Peyer's patch (tissue), 4 donors: Measurements from ENCODE around the gene P2RX3. TPM values are rescaled to one million over a fixed set of nuclear protein-coding genes. Genes with fewer than 3 reads are reported as not detected.
"Not testable (repeated sequence)": the region's sequence is repeated elsewhere in the genome, so short reads cannot be mapped to it uniquely, and the experiment has no call there.

Experiments
- DNase-seq, 3 donors: peaks; one replicate each; pipeline ENCODE4 v3.0.0-alpha.2; 2017 to 2019
- H3K27ac ChIP-seq, 4 donors: fragments of 200-600 bp; sonication (generic); one replicate each; pipeline ENCODE4 v1.5.1; 2016 to 2019
- H3K27me3 ChIP-seq, 2 donors: fragments of 200-600 bp; sonication (generic); one replicate each; pipeline ENCODE4 v1.5.1; 2019
- H3K36me3 ChIP-seq, 3 donors: fragments of 200-600 bp; sonication (generic); one replicate each; pipeline ENCODE4 v1.5.1; 2016 to 2019
- H3K4me1 ChIP-seq, 4 donors: fragments of 200-600 bp; sonication (generic); one replicate each; pipeline ENCODE4 v1.5.1; 2016 to 2019
- H3K4me3 ChIP-seq, 4 donors: fragments of 200-600 bp; sonication (generic); 1 replicate in 3 of 4; 2 replicates in 1 of 4; pipeline ENCODE4 v1.5.1; 2016 to 2019; ENCODE audit warnings: mild to moderate bottlenecking in 1 of 4
- H3K9me3 ChIP-seq, 4 donors: fragments of 200-600 bp; sonication (generic); one replicate each; pipeline ENCODE4 v1.5.1; 2016 to 2019; ENCODE audit warnings: mild to moderate bottlenecking in 1 of 4
- CTCF ChIP-seq, 6 experiments: fragments of 450-650 bp in 4 of 6; fragments of 200-600 bp in 2 of 6; sonication (generic) in 1 of 6; IDR thresholded peaks; one replicate each; pipeline ENCODE4 v1.5.1; 2017 to 2019; ENCODE audit warnings: antibody characterized with exemption in 6 of 6, mild to moderate bottlenecking in 3 of 6, moderate library complexity in 1 of 6
- POLR2A ChIP-seq, 2 donors: fragments of 450-650 bp; IDR thresholded peaks; one replicate each; pipeline ENCODE4 v1.5.1; 2017; ENCODE audit warnings: antibody characterized with exemption in 2 of 2, mild to moderate bottlenecking in 2 of 2, moderate library complexity in 2 of 2
- total RNA-seq, 4 donors: library from RNA; depleted of rRNA; stranded (reverse); fragments of >200 nt; gene quantifications; one replicate each; pipeline ENCODE4 v1.1.0, GENCODE V29; 2016

P2RX3 gene
- total RNA-seq, 4 donors from 2014 or later = 0.80 TPM; not detected in 3

- Histone ChIP-seq H3K9me3 (no peaks in the 10 kb centered on the region), H3K36me3 (no peaks in the 10 kb centered on the region), H3K4me3 (no peak overlapping the region), H3K4me1 (peaks cover 0 to 5% (median 0%) of the 10 kb centered on the region in 4 donors), H3K27me3 (no peaks in the 10 kb centered on the region), H3K27ac (peak overlapping the region in 1 of 4 donors; percentile 35)
- TF ChIP-seq CTCF (IDR thresholded peaks at IDR 0.05) = no peak
- no peak for TF ChIP-seq POLR2A (IDR thresholded peaks at IDR 0.05)
- DNase-seq = no peak
Measured at GRCh38 chr11:57357856-57358255, 19.7 kb downstream of the P2RX3 start.

GRCh38 chr11:57358543-57358961 lies 20.4 kb downstream of the P2RX3 start:
- TF ChIP-seq POLR2A (IDR thresholded peaks at IDR 0.05) = no peak
- no peak for TF ChIP-seq CTCF (IDR thresholded peaks at IDR 0.05)
- Histone ChIP-seq H3K27me3 (no peaks in the 10 kb centered on the region), H3K9me3 (no peaks in the 10 kb centered on the region), H3K4me3 (no peak overlapping the region), H3K4me1 (peaks cover 0 to 5% (median 0%) of the 10 kb centered on the region in 4 donors), H3K27ac (no peak overlapping the region), H3K36me3 (no peaks in the 10 kb centered on the region)
- no peak for DNase-seq

GRCh38 chr11:57358991-57359390 lies 20.8 kb downstream of the P2RX3 start:
- no peak overlapping the region for H3K4me3 ChIP-seq
- peaks cover 0 to 5% (median 0%) of the 10 kb centered on the region in 4 donors for H3K4me1 ChIP-seq
- H3K27me3 ChIP-seq = no peaks in the 10 kb centered on the region
- TF ChIP-seq POLR2A (IDR thresholded peaks at IDR 0.05) = no peak
- no peaks in the 10 kb centered on the region for H3K36me3 ChIP-seq
- peak in 1 of 3 donors; percentile 31 for DNase-seq
- no peaks in the 10 kb centered on the region for H3K9me3 ChIP-seq
- H3K27ac ChIP-seq = no peak overlapping the region

GRCh38 chr11:57359396-57359795 lies 21.2 kb downstream of the P2RX3 start:
- Histone ChIP-seq H3K4me1 (peaks cover 0 to 5% (median 0%) of the 10 kb centered on the region in 4 donors), H3K27ac (no peak overlapping the region), H3K27me3 (no peaks in the 10 kb centered on the region), H3K9me3 (no peaks in the 10 kb centered on the region), H3K36me3 (no peaks in the 10 kb centered on the region), H3K4me3 (no peak overlapping the region)
- no peak for TF ChIP-seq CTCF (IDR thresholded peaks at IDR 0.05)
- TF ChIP-seq POLR2A (IDR thresholded peaks at IDR 0.05) = no peak
- DNase-seq = peak in 1 of 3 donors; percentile 25

- Histone ChIP-seq H3K4me1 (peaks cover 0 to 5% (median 0%) of the 10 kb centered on the region in 4 donors), H3K9me3 (no peaks in the 10 kb centered on the region), H3K27me3 (no peaks in the 10 kb centered on the region), H3K4me3 (no peak overlapping the region), H3K27ac (no peak overlapping the region), H3K36me3 (no peaks in the 10 kb centered on the region)
- TF ChIP-seq POLR2A (IDR thresholded peaks at IDR 0.05) = no peak
- TF ChIP-seq CTCF (IDR thresholded peaks at IDR 0.05) = no peak
- DNase-seq = no peak
Measured at GRCh38 chr11:57359896-57360690, 21.9 kb downstream of the P2RX3 start.

GRCh38 chr11:57360991-57361390 lies 22.8 kb downstream of the P2RX3 start:
- no peak overlapping the region for H3K27ac ChIP-seq

GRCh38 chr11:57361420-57361819 lies 23.3 kb downstream of the P2RX3 start:
- not testable (repeated sequence) for H3K4me3 ChIP-seq, H3K4me1 ChIP-seq, DNase-seq, H3K27ac ChIP-seq, H3K36me3 ChIP-seq, H3K27me3 ChIP-seq, H3K9me3 ChIP-seq

More at GRCh38 chr11:57360991-57361390, 22.8 kb downstream of the P2RX3 start:
- no peaks in the 10 kb centered on the region for H3K9me3 ChIP-seq
- H3K4me3 ChIP-seq = no peak overlapping the region
- H3K36me3 ChIP-seq = no peaks in the 10 kb centered on the region
- no peak for DNase-seq
- TF ChIP-seq CTCF (IDR thresholded peaks at IDR 0.05) (no peak), POLR2A (IDR thresholded peaks at IDR 0.05) (no peak)
- peaks cover 0 to 5% (median 0%) of the 10 kb centered on the region in 4 donors for H3K4me1 ChIP-seq
- no peaks in the 10 kb centered on the region for H3K27me3 ChIP-seq
